Panc1 (cell line): ENCODE results near the gene SLC2A5.

Source experiments
- POLR2AphosphoS5 ChIP-seq: IDR thresholded peaks from 2 replicates; pipeline ENCODE4 v1.6.1; 2012; ENCODE audit warnings: mild to moderate bottlenecking, low read depth, low read length, moderate library complexity
- SIN3A ChIP-seq: IDR thresholded peaks from 2 replicates; pipeline ENCODE4 v1.6.1; 2012; ENCODE audit warnings: low read depth, mild to moderate bottlenecking, low read length, moderate library complexity, borderline replicate concordance; ENCODE audit not compliant: insufficient read depth
- TCF7L2 ChIP-seq: IDR thresholded peaks from 2 replicates; pipeline ENCODE4 v1.6.1; 2011; ENCODE audit warnings: mild to moderate bottlenecking, low read depth, low read length, inconsistent platforms
- TF ChIP-seq, protein P1 (sequence below): fragments of 450-650 bp; IDR thresholded peaks from 2 replicates; pipeline ENCODE4 v1.5.1; 2017; ENCODE audit warnings: mild to moderate bottlenecking
- TF ChIP-seq, protein P2 (sequence below), 2 experiments: IDR thresholded peaks; 2 replicates each; pipeline ENCODE4 v1.6.1; 2011 to 2012; ENCODE audit warnings: low read depth in 2 of 2, control low read depth in 1 of 2, low read length in 1 of 2, mild to moderate bottlenecking in 1 of 2, moderate library complexity in 1 of 2; ENCODE audit not compliant: insufficient read depth in 1 of 2

DNA sequence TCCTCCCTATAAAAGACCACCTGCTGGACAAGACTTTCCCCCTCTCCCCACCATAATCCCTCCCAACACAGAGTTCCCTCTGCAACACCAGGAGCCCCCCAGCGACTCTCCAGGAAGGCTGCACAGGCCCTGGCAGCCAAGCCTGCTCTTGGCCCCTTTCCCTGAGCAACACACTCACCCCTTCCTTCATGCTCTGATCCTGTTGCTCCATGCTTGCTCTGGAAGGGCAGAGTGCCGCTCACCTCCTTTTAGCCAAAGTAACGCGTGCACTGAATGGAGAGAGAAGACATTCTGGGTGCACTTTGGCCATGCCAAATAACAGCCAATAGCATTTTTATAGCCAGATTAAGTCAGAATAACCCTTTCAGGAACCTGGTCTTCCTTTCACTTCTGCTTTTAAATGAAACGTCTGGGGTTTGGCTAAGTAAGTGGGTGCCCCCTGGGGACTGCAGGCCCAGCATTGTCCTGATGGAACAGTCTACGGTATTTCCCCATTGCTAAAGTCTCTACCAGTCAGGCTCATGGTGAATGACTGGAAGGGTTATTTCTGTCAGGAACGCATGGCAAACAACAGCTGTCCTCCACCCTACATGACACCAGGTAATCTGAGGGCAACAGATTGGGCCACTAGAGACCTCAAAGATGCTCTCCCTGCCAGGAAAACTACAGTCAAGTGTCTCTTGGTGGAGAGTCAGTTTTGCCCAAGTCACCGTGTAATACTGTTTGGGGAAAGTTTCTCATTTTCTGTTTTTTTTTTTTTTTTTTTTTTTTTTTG, at the start of gene SLC2A5:
- TF ChIP-seq SIN3A, result no peak
- TF ChIP-seq, protein P1, sequence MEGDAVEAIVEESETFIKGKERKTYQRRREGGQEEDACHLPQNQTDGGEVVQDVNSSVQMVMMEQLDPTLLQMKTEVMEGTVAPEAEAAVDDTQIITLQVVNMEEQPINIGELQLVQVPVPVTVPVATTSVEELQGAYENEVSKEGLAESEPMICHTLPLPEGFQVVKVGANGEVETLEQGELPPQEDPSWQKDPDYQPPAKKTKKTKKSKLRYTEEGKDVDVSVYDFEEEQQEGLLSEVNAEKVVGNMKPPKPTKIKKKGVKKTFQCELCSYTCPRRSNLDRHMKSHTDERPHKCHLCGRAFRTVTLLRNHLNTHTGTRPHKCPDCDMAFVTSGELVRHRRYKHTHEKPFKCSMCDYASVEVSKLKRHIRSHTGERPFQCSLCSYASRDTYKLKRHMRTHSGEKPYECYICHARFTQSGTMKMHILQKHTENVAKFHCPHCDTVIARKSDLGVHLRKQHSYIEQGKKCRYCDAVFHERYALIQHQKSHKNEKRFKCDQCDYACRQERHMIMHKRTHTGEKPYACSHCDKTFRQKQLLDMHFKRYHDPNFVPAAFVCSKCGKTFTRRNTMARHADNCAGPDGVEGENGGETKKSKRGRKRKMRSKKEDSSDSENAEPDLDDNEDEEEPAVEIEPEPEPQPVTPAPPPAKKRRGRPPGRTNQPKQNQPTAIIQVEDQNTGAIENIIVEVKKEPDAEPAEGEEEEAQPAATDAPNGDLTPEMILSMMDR, result no peak
- TF ChIP-seq TCF7L2, result no peak
- TF ChIP-seq, protein P2, sequence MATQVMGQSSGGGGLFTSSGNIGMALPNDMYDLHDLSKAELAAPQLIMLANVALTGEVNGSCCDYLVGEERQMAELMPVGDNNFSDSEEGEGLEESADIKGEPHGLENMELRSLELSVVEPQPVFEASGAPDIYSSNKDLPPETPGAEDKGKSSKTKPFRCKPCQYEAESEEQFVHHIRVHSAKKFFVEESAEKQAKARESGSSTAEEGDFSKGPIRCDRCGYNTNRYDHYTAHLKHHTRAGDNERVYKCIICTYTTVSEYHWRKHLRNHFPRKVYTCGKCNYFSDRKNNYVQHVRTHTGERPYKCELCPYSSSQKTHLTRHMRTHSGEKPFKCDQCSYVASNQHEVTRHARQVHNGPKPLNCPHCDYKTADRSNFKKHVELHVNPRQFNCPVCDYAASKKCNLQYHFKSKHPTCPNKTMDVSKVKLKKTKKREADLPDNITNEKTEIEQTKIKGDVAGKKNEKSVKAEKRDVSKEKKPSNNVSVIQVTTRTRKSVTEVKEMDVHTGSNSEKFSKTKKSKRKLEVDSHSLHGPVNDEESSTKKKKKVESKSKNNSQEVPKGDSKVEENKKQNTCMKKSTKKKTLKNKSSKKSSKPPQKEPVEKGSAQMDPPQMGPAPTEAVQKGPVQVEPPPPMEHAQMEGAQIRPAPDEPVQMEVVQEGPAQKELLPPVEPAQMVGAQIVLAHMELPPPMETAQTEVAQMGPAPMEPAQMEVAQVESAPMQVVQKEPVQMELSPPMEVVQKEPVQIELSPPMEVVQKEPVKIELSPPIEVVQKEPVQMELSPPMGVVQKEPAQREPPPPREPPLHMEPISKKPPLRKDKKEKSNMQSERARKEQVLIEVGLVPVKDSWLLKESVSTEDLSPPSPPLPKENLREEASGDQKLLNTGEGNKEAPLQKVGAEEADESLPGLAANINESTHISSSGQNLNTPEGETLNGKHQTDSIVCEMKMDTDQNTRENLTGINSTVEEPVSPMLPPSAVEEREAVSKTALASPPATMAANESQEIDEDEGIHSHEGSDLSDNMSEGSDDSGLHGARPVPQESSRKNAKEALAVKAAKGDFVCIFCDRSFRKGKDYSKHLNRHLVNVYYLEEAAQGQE (IDR thresholded peaks at IDR 0.05; ENCODE audit: insufficient read depth in 1 of 2, low read depth in 2 of 2, low read length in 1 of 2), result no peak
- no peak for TF ChIP-seq POLR2AphosphoS5
